SK-MEL-5 (cell line): Measurements from ENCODE around the gene MAN1B1. TPM values are rescaled to one million over a fixed set of nuclear protein-coding genes. Genes with fewer than 3 reads are reported as not detected.
A peak's percentile ranks its signal among the peaks of the same experiment; 100 is the strongest.

Experiments
- DNase-seq: peaks from one replicate; pipeline ENCODE4 v3.0.0-alpha.2; 2016; ENCODE audit warnings: low read depth, low spot score
- in situ Hi-C: cut with HindIII; loops from 2 replicates; pipeline ENCODE4 v1.10.0; 2016; ENCODE audit warnings: low sequenced_read_pairs, high pct_unique_total_duplicates, low pct_unique_long_range_greater_than_20kb
- total RNA-seq: library from RNA; depleted of rRNA; stranded (reverse); fragments of >200 nt; shearing (Covaris generic); gene quantifications from 2 replicates; pipeline ENCODE4 v1.2.3, GENCODE V29; 2014

MAN1B1 gene
- total RNA-seq, 1 experiment from 2014 or later, result 84.8 TPM

GRCh38 chr9:137064027-137064879, 22.5 kb upstream of the MAN1B1 start:
- peak; percentile 57 for DNase-seq
- in situ Hi-C loops, result no loop called here

- in situ Hi-C loops, result no loop called here
- DNase-seq, result no peak
Observed at GRCh38 chr9:137064880-137065164, 22.0 kb upstream of the MAN1B1 start.

- in situ Hi-C loops, result no loop called here
- DNase-seq, result no peak
Observed at GRCh38 chr9:137065336-137065967, 21.3 kb upstream of the MAN1B1 start.

GRCh38 chr9:137066096-137066861, 20.5 kb upstream of the MAN1B1 start:
- in situ Hi-C loops, result no loop called here
- no peak for DNase-seq

GRCh38 chr9:137067860-137068538, 18.8 kb upstream of the MAN1B1 start:
- in situ Hi-C loops, result no loop called here
- peak; percentile 87 for DNase-seq

GRCh38 chr9:137068539-137069507, 18.0 kb upstream of the MAN1B1 start:
- in situ Hi-C loops, result no loop called here
- DNase-seq, result no peak

GRCh38 chr9:137069508-137070091, 17.2 kb upstream of the MAN1B1 start:
- DNase-seq, result no peak
- in situ Hi-C loops, result no loop called here

- in situ Hi-C loops, result no loop called here
- peak; percentile 86 for DNase-seq
Observed at GRCh38 chr9:137070201-137070905, 16.4 kb upstream of the MAN1B1 start, which contains the start of gene SAPCD2. Gene SAPCD2 (minus strand): TSS chr9:137070557. CDS start chr9:137070460, 97 bp downstream.

GRCh38 chr9:137070906-137071275, 15.9 kb upstream of the MAN1B1 start:
- in situ Hi-C loops, result no loop called here
- peak; percentile 55 for DNase-seq

GRCh38 chr9:137071282-137071681, 15.5 kb upstream of the MAN1B1 start:
- in situ Hi-C loops, result no loop called here
- no peak for DNase-seq

GRCh38 chr9:137073992-137074399, 12.8 kb upstream of the MAN1B1 start:
- DNase-seq, result no peak
- in situ Hi-C loops, result no loop called here

- no peak for DNase-seq
- in situ Hi-C loops, result no loop called here
Observed at GRCh38 chr9:137074657-137075274, 12.0 kb upstream of the MAN1B1 start.

- in situ Hi-C loops, result no loop called here
- DNase-seq, result no peak
Observed at GRCh38 chr9:137075275-137075775, 11.5 kb upstream of the MAN1B1 start.

GRCh38 chr9:137076636-137077009, 10.2 kb upstream of the MAN1B1 start:
- no peak for DNase-seq

GRCh38 chr9:137077010-137077747, 9.6 kb upstream of the MAN1B1 start, which contains the start of gene UAP1L1:
Gene UAP1L1 (plus strand): TSS chr9:137077517. CDS start chr9:137077533, 16 bp downstream.
- peak; percentile 66 for DNase-seq
- in situ Hi-C loops, result no loop called here

More at GRCh38 chr9:137076636-137077009, 10.2 kb upstream of the MAN1B1 start:
- in situ Hi-C loops, result no loop called here
